ENCODE data around the gene KIAA0513.

Gene KIAA0513, protein sequence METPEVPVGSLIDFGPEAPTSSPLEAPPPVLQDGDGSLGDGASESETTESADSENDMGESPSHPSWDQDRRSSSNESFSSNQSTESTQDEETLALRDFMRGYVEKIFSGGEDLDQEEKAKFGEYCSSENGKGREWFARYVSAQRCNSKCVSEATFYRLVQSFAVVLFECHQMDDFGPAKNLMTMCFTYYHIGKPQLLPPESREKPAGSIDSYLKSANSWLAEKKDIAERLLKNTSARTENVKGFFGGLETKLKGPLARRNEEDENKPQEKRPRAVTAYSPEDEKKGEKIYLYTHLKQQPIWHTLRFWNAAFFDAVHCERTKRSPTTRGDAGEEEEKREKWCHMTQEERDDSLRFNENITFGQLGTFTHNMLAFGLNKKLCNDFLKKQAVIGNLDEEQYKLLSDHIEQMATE

DNA sequence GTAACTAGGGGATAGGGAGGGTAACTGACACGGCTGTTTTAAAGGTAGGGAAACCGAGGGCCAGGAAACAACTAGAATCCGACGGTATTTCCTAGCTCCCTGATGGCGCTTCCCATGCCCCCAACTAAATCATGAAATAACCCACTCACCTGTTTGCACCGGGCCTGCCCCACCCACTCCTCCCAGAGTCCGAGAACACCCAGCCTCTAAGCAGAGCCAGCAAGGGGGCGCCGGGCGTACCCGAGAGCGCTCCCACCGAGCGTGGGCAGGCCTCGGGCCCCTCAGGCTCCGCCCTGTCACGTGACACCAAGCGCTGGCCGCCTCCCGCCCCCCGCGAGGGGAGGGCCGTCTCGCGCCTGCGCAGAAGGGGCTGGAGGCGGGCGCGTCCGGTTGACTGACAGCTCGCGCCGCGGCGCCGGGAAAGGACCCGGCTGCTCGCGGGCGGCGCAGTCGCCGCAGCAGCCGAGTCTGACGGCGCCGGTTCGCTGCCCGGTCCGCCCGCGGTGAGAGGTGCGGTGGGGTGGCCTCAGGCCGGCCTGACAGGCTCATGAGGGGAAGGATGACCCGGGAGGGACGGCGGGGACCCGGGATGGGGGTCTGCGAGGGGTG lies at the start of gene KIAA0513:
KIAA0513 (plus strand) TSS at position 447 of the 609 bp plus-strand sequence. CDS start 39,277 bp downstream, outside the sequence.
- no peaks in the 10 kb centered on the region for H3K36me3 ChIP-seq (ENCODE audit: insufficient read depth, low read length)
- H3K27ac ChIP-seq (ENCODE audit: low read depth, low read length) = peak within 1 kb of the TSS; percentile 96
- peak within 1 kb of the TSS; percentile 54 for H3K9ac ChIP-seq (ENCODE audit: low read length)
- H3K27me3 ChIP-seq (ENCODE audit: control insufficient read depth in 1 of 2, insufficient read depth in 2 of 2, low read length in 2 of 2) = no peaks in the 10 kb centered on the region
- H3K9me3 ChIP-seq (ENCODE audit: low read length) = no peaks in the 10 kb centered on the region
- H3K4me1 ChIP-seq (ENCODE audit: insufficient read depth, low read length) = peaks cover 25% of the 10 kb centered on the region
- H3K4me3 ChIP-seq (ENCODE audit: low read depth in 1 of 2, low read length in 2 of 2) = peak within 1 kb of the TSS; percentile 78 to 88

DNA sequence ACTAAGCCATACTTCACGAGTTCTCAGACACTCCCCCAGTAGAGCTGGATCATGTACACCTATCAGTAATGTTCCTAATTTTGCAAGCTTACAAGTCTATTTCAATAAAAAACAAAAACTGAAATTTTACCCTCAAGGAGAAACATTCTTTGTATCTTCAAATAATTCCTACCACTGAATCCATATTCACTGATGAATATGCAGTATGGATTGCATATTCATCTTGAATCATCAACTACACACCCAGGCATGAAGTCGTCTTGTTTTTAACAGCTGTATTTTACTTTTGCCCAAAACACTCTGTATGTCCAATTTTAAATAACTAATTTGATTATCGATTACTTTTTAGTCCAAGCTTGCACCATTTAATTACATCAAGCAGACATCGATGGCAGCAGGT lies 48.1 kb upstream of the KIAA0513 start:
- Histone ChIP-seq H3K27me3 (ENCODE audit: control insufficient read depth in 1 of 2, insufficient read depth in 2 of 2, low read length in 2 of 2) (no peaks in the 10 kb centered on the region), H3K9ac (ENCODE audit: low read length) (no peak overlapping the region), H3K9me3 (ENCODE audit: low read length) (no peaks in the 10 kb centered on the region), H3K4me1 (ENCODE audit: insufficient read depth, low read length) (peaks cover 30% of the 10 kb centered on the region), H3K36me3 (ENCODE audit: insufficient read depth, low read length) (peaks cover 28% of the 10 kb centered on the region), H3K4me3 (ENCODE audit: low read depth in 1 of 2, low read length in 2 of 2) (no peak overlapping the region), H3K27ac (ENCODE audit: low read depth, low read length) (no peak overlapping the region)

DNA sequence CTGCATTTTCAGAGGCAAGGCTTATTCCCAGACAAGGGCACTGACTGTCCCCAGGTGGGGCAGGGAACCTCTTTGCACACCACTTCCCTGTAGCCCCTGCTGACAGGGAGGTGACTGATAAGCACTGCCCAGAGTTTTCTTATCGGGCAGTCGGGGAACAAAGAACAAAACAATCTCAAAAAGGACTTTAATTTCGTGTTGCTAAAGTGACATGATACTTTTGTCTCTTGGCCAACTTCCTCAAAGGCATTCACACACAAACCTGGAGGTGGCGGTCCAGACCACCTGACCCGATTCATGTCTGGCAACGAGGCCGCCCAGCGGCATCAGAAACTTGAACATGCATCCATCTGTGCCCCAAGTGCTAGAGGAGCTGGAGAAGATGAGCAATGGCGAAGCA lies 45.2 kb upstream of the KIAA0513 start:
- Histone ChIP-seq H3K27me3 (ENCODE audit: control insufficient read depth in 1 of 2, insufficient read depth in 2 of 2, low read length in 2 of 2) (no peaks in the 10 kb centered on the region), H3K9ac (ENCODE audit: low read length) (no peak overlapping the region), H3K4me1 (ENCODE audit: insufficient read depth, low read length) (peaks cover 18% of the 10 kb centered on the region), H3K36me3 (ENCODE audit: insufficient read depth, low read length) (peaks cover 18% of the 10 kb centered on the region), H3K4me3 (ENCODE audit: low read depth in 1 of 2, low read length in 2 of 2) (no peak overlapping the region), H3K9me3 (ENCODE audit: low read length) (no peaks in the 10 kb centered on the region), H3K27ac (ENCODE audit: low read depth, low read length) (no peak overlapping the region)

DNA sequence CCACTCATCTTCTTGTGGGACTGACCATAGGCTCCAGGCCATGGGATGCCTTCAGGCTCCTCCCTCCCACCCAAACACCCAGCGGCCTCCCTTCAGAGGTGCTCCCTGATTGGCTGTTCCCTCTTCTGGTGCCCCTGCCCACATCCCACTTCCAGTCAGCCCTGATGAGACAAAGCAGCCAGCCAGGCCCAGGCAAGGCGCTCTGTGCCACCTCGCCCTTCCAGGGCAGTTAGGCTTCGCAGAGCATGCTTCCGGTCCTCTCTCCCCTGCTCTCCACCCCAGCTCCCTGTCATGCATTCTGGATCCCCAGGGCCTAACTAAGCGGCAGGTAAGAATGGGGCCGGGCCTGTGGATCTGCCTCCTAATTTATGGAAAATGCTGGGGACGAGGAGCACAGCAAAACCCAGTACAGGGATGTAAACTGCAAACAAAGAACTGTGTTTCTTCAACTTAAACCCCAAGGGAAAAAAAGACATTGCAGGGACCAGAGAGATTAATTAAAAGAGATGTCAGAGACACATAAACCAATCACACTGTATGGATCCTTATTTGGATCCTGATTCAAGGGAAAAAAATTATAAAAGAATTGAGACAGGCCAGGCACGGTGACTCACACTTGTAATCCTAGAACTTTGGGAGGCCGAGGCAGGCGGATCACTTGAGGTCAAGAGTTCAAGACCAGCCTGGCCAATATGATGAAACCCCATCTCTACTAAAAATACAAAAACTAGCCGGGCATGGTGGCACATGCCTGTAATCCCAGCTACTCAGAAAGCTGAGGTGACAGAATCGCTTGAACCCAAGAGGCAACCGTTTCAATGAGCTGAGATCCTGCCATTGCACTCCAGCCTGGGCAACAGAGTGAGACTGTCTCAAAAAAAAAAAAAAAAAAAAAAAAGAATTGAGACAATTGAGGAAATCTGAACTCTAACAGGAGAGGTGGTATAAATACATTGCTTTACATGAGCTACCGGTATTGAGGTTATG lies 42.2 kb upstream of the KIAA0513 start:
- peaks cover 45% of the 10 kb centered on the region for H3K36me3 ChIP-seq (ENCODE audit: insufficient read depth, low read length)
- no peak overlapping the region for H3K4me3 ChIP-seq (ENCODE audit: low read depth in 1 of 2, low read length in 2 of 2)
- no peaks in the 10 kb centered on the region for H3K27me3 ChIP-seq (ENCODE audit: control insufficient read depth in 1 of 2, insufficient read depth in 2 of 2, low read length in 2 of 2)
- H3K27ac ChIP-seq (ENCODE audit: low read depth, low read length) = peak overlapping the region; percentile 67
- no peaks in the 10 kb centered on the region for H3K9me3 ChIP-seq (ENCODE audit: low read length)
- H3K4me1 ChIP-seq (ENCODE audit: insufficient read depth, low read length) = peaks cover 15% of the 10 kb centered on the region
- H3K9ac ChIP-seq (ENCODE audit: low read length) = no peak overlapping the region

DNA sequence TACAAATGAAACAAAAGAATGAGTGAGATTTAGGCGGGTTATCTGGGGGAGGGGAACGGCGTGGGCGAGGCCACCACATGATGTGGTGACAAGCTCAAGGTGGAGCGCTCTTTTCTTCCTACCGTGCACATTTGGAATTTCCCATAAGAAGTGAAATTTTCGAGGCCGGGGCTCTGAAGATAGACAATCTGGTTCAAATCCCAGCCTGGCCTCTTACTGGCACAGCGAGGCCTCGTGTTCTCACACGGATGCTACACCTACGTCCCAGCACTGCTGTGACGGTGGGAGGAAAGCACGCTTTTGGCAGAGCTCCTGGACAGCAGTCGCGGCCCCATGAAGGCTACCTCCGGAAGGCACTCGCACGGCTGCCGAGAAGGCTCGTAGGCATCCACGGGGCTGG lies 41.5 kb upstream of the KIAA0513 start:
- Histone ChIP-seq H3K27me3 (ENCODE audit: control insufficient read depth in 1 of 2, insufficient read depth in 2 of 2, low read length in 2 of 2) (no peaks in the 10 kb centered on the region), H3K9ac (ENCODE audit: low read length) (no peak overlapping the region), H3K4me3 (ENCODE audit: low read depth in 1 of 2, low read length in 2 of 2) (no peak overlapping the region), H3K9me3 (ENCODE audit: low read length) (no peaks in the 10 kb centered on the region), H3K36me3 (ENCODE audit: insufficient read depth, low read length) (peaks cover 44% of the 10 kb centered on the region), H3K4me1 (ENCODE audit: insufficient read depth, low read length) (peaks cover 15% of the 10 kb centered on the region), H3K27ac (ENCODE audit: low read depth, low read length) (no peak overlapping the region)

DNA sequence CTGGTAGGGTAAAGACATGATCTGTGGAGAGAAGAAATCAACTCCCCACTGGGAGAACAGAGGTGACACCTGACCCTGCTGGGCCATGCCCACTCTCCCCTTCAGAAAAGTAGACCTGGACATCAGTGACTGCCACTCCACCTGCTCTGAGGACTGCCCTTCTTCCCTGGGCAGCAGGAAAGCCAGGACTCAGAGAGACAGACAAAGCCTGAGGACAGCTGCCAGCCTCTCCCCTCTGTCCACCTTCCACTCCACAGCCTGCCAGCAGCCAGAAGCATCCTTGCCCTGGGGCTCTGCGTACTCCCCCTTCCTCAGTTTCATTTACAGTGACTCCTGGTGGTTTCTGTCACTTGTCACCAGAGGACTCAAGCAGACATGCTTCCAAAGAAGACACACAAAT lies 40.7 kb upstream of the KIAA0513 start:
- Histone ChIP-seq H3K36me3 (ENCODE audit: insufficient read depth, low read length) (peaks cover 38% of the 10 kb centered on the region), H3K9ac (ENCODE audit: low read length) (no peak overlapping the region), H3K27me3 (ENCODE audit: control insufficient read depth in 1 of 2, insufficient read depth in 2 of 2, low read length in 2 of 2) (no peaks in the 10 kb centered on the region), H3K9me3 (ENCODE audit: low read length) (no peaks in the 10 kb centered on the region), H3K4me3 (ENCODE audit: low read depth in 1 of 2, low read length in 2 of 2) (no peak overlapping the region), H3K4me1 (ENCODE audit: insufficient read depth, low read length) (peaks cover 15% of the 10 kb centered on the region), H3K27ac (ENCODE audit: low read depth, low read length) (no peak overlapping the region)

DNA sequence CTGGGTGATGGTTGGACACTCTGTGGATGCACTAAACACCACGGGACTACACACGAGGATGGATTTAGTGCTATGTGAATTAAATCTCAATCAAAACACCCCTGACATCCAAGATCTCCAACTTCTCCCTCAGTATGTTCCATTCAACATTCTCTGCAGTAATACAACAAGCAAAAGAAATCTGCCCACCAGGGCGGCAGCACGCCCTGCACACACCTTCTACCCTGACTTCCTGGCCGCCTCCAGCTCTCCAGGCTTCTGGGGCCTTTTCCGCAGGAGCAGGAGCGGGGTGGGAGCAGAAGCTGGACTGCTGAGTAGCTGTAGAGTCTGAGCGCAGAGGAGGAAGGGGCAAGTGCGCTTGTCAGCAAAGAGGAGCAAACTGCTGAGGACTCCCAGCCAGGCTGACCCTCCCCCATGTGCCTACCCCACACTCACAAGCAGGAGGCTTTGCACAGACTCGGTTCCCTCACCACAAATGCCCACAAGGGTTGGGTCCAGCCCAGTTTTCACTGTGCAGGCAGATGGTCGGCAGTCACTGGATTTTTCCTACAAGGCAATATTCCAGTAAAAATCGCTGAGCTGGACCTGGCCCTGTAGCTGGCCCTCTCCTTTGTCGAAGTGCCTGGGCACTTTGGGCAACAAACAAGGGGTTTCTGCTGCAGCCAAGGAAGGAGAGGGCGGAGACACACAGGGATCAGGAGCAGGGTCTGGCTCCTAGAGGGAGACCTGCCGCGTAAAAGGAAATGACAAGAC lies 39.1 kb upstream of the KIAA0513 start:
- H3K9ac ChIP-seq (ENCODE audit: low read length) = no peak overlapping the region
- no peaks in the 10 kb centered on the region for H3K9me3 ChIP-seq (ENCODE audit: low read length)
- no peaks in the 10 kb centered on the region for H3K27me3 ChIP-seq (ENCODE audit: control insufficient read depth in 1 of 2, insufficient read depth in 2 of 2, low read length in 2 of 2)
- no peak overlapping the region for H3K4me3 ChIP-seq (ENCODE audit: low read depth in 1 of 2, low read length in 2 of 2)
- peaks cover 38% of the 10 kb centered on the region for H3K36me3 ChIP-seq (ENCODE audit: insufficient read depth, low read length)
- no peak overlapping the region for H3K27ac ChIP-seq (ENCODE audit: low read depth, low read length)
- H3K4me1 ChIP-seq (ENCODE audit: insufficient read depth, low read length) = peaks cover 4% of the 10 kb centered on the region

DNA sequence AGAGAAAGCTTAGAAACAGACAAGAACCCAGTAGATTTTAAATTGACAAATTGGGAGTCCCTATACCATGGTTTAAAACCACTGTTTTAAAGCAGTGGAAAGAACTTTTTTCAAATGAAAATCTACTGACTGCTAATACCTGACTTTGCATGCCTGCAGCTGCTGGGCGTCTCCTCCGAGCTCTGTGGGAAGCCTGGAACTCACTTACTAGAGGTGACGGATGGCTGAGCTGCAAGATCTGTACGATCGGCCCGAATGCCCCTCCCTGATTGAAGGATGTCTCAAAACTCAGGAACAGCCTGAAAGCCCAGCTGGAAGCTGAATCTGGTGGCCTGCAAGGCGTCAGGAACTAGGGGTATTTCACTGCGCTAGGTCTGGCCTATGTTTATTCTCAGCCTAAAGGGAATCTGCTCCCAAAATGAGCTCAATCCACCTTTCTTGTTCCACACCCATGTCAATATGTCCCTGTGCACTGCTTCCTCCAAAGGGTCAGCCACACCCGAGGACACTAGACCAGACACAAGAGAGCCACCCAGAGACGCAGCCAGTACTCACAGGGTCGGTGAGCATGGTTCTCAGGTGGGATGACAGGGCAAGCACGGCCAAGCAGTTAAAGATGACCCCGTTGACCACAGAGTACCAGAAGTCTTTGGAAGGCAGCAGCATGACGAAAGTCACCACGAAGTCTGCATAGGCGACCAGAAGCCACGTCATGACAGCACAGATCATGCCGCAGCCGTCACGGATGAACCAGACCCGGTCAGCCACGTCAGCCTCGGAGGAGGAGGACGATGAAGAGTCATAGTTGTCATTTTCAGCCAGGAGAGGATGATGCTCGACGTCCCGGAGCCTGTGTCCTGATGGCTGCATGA lies 37.6 kb upstream of the KIAA0513 start:
- H3K27ac ChIP-seq (ENCODE audit: low read depth, low read length) = no peak overlapping the region
- H3K4me1 ChIP-seq (ENCODE audit: insufficient read depth, low read length) = peaks cover 18% of the 10 kb centered on the region
- H3K36me3 ChIP-seq (ENCODE audit: insufficient read depth, low read length) = peaks cover 47% of the 10 kb centered on the region
- no peak overlapping the region for H3K4me3 ChIP-seq (ENCODE audit: low read depth in 1 of 2, low read length in 2 of 2)
- no peak overlapping the region for H3K9ac ChIP-seq (ENCODE audit: low read length)
- H3K9me3 ChIP-seq (ENCODE audit: low read length) = no peaks in the 10 kb centered on the region
- H3K27me3 ChIP-seq (ENCODE audit: control insufficient read depth in 1 of 2, insufficient read depth in 2 of 2, low read length in 2 of 2) = no peaks in the 10 kb centered on the region

DNA sequence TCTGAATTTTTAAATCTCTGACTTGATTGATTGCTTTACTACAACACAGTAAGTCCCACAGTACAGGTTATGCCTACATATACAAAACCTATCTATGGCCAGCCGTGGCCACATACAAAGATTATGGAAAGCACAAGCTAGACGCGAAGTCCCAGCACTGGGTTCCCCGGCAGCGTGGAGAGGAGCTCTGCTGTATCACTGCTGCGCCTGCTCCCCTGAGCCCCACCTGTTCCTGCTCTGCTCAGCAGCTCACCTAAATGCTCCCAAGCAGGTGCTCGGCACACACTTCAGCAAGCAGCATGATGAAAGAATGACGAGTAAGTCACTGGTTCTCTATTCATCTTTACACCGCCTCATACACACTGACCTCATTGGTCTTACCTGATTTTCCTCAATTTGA lies 36.8 kb upstream of the KIAA0513 start:
- peaks cover 47% of the 10 kb centered on the region for H3K36me3 ChIP-seq (ENCODE audit: insufficient read depth, low read length)
- no peak overlapping the region for H3K27ac ChIP-seq (ENCODE audit: low read depth, low read length)
- H3K4me1 ChIP-seq (ENCODE audit: insufficient read depth, low read length) = peaks cover 18% of the 10 kb centered on the region
- no peaks in the 10 kb centered on the region for H3K27me3 ChIP-seq (ENCODE audit: control insufficient read depth in 1 of 2, insufficient read depth in 2 of 2, low read length in 2 of 2)
- no peak overlapping the region for H3K4me3 ChIP-seq (ENCODE audit: low read depth in 1 of 2, low read length in 2 of 2)
- H3K9ac ChIP-seq (ENCODE audit: low read length) = no peak overlapping the region
- H3K9me3 ChIP-seq (ENCODE audit: low read length) = no peaks in the 10 kb centered on the region

DNA sequence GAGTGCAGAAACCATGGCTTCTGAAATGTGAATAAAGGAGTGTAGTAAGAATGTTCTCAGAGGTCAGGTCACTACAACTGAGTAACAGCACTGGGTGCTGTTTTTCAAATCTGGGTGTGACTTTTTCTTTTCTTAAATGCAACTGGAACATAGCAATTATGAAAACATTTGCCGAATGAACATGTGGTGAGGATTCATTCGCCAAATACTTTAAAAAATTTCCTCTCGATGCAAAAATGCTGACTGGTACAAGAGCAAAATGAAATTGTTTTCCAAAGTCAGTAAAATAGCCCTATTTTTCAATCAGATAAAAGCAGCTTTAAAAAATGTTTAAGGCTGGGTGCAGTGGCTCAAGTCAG lies 34.9 kb upstream of the KIAA0513 start:
- Histone ChIP-seq H3K4me1 (ENCODE audit: insufficient read depth, low read length) (peaks cover 18% of the 10 kb centered on the region), H3K27me3 (ENCODE audit: control insufficient read depth in 1 of 2, insufficient read depth in 2 of 2, low read length in 2 of 2) (no peaks in the 10 kb centered on the region), H3K4me3 (ENCODE audit: low read depth in 1 of 2, low read length in 2 of 2) (no peak overlapping the region), H3K9me3 (ENCODE audit: low read length) (no peaks in the 10 kb centered on the region), H3K9ac (ENCODE audit: low read length) (no peak overlapping the region), H3K36me3 (ENCODE audit: insufficient read depth, low read length) (peaks cover 39% of the 10 kb centered on the region), H3K27ac (ENCODE audit: low read depth, low read length) (no peak overlapping the region)
